GM18499 (cell line): ENCODE data around the gene FBXO44.

Experiments used
- ATAC-seq: cut with Tn5 transposase; IDR thresholded peaks from one replicate; pipeline ENCODE4 v1.9.1; 2021; ENCODE audit warnings: moderate number of reproducible peaks; ENCODE audit not compliant: insufficient read depth, unreplicated experiment

FBXO44 gene

GRCh38 chr1:11704691-11705475 is 50.2 kb downstream of the FBXO44 start:
- ATAC-seq: no peak

GRCh38 chr1:11705596-11705995 is 50.9 kb downstream of the FBXO44 start:
- no peak for ATAC-seq

- no peak for ATAC-seq
Observed at GRCh38 chr1:11706292-11706691, 51.6 kb downstream of the FBXO44 start.

- no peak for ATAC-seq
Observed at GRCh38 chr1:11707621-11708276, 53.1 kb downstream of the FBXO44 start.

- no peak for ATAC-seq
Observed at GRCh38 chr1:11708554-11709350, 54.1 kb downstream of the FBXO44 start.

- ATAC-seq: no peak
Observed at GRCh38 chr1:11711490-11711889, 56.8 kb downstream of the FBXO44 start.

- no peak for ATAC-seq
Observed at GRCh38 chr1:11712285-11712684, 57.6 kb downstream of the FBXO44 start.
